ENCODE results near the gene MOV10L1.

DNA sequence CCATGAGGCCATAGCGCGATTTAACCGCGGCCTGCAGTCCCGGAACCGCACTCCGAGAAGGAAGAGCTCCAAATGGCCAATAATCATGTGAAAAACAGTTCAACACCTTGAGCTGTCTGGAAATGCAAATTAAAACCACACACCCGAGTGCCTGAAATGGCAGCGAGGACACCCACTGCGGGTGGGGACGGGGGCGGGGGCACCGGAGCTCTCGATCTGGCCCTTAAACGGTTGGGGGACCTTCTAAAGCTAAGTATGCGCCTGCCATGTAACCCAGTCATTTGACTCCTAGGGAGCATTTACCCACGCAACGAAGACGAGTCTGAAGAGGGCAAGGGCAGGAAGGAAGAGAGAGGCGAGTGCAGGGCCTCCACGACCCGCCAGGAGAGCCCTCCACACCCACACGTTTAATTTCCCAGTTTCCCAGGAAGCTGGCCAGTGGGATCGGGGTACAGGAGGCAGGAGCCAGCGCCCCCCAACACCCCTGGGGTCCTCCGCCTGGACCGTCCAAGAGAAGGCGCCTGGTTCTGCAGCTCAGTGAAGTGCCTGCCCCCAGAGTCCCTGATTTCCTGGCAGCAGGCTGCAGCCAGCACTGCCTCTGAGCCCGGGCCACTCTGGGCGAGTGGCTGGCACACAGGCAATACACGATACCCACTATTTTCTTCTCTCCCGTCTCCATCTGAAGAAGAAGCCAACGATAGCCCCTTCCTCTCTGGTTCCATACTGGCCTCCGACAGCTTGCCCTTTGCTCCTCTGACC lies 33.4 kb upstream of the MOV10L1 start:
- TF ChIP-seq, protein P1, sequence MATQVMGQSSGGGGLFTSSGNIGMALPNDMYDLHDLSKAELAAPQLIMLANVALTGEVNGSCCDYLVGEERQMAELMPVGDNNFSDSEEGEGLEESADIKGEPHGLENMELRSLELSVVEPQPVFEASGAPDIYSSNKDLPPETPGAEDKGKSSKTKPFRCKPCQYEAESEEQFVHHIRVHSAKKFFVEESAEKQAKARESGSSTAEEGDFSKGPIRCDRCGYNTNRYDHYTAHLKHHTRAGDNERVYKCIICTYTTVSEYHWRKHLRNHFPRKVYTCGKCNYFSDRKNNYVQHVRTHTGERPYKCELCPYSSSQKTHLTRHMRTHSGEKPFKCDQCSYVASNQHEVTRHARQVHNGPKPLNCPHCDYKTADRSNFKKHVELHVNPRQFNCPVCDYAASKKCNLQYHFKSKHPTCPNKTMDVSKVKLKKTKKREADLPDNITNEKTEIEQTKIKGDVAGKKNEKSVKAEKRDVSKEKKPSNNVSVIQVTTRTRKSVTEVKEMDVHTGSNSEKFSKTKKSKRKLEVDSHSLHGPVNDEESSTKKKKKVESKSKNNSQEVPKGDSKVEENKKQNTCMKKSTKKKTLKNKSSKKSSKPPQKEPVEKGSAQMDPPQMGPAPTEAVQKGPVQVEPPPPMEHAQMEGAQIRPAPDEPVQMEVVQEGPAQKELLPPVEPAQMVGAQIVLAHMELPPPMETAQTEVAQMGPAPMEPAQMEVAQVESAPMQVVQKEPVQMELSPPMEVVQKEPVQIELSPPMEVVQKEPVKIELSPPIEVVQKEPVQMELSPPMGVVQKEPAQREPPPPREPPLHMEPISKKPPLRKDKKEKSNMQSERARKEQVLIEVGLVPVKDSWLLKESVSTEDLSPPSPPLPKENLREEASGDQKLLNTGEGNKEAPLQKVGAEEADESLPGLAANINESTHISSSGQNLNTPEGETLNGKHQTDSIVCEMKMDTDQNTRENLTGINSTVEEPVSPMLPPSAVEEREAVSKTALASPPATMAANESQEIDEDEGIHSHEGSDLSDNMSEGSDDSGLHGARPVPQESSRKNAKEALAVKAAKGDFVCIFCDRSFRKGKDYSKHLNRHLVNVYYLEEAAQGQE (IDR thresholded peaks at IDR 0.05; ENCODE audit: unreplicated experiment) = no peak
- TF ChIP-seq POLR2AphosphoS5 (IDR thresholded peaks at IDR 0.05; ENCODE audit: low read depth) = no peak
- TF ChIP-seq, protein P2, sequence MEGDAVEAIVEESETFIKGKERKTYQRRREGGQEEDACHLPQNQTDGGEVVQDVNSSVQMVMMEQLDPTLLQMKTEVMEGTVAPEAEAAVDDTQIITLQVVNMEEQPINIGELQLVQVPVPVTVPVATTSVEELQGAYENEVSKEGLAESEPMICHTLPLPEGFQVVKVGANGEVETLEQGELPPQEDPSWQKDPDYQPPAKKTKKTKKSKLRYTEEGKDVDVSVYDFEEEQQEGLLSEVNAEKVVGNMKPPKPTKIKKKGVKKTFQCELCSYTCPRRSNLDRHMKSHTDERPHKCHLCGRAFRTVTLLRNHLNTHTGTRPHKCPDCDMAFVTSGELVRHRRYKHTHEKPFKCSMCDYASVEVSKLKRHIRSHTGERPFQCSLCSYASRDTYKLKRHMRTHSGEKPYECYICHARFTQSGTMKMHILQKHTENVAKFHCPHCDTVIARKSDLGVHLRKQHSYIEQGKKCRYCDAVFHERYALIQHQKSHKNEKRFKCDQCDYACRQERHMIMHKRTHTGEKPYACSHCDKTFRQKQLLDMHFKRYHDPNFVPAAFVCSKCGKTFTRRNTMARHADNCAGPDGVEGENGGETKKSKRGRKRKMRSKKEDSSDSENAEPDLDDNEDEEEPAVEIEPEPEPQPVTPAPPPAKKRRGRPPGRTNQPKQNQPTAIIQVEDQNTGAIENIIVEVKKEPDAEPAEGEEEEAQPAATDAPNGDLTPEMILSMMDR (conservative IDR thresholded peaks at IDR 0.05; ENCODE audit: low read depth in 2 of 2) = no peak
- TF ChIP-seq EZH2 (IDR thresholded peaks at IDR 0.05; ENCODE audit: low read depth, unreplicated experiment) = no peak
- TF ChIP-seq CREB1 (CRISPR knock-in tag; IDR thresholded peaks at IDR 0.05; ENCODE audit: low read depth) = no peak
- TF ChIP-seq ZNF114 (CRISPR knock-in tag; IDR thresholded peaks at IDR 0.05) = no peak

Data from GM23338 (cell line).